Mesendoderm (in vitro differentiated cells): ENCODE results near the gene SCP2D1.

Experiments
- DNase-seq: peaks from one replicate; pipeline ENCODE4 v3.0.0; 2013
- H2AK5ac ChIP-seq: 2 replicates; pipeline ENCODE4 v1.6.1; 2013; ENCODE audit warnings: low read length, inconsistent platforms
- H2BK120ac ChIP-seq: 2 replicates; pipeline ENCODE4 v1.6.1; 2013; ENCODE audit warnings: low read depth, mild to moderate bottlenecking, low read length, moderate library complexity, mixed read lengths
- H2BK15ac ChIP-seq: replicated peaks from 2 replicates; pipeline ENCODE4 v1.6.1; 2013; ENCODE audit warnings: low read depth, mild to moderate bottlenecking, moderate library complexity
- H2BK5ac ChIP-seq: 2 replicates; pipeline ENCODE4 v1.6.1; 2013; ENCODE audit warnings: low read length, inconsistent platforms
- H3K18ac ChIP-seq: 2 replicates; pipeline ENCODE4 v1.6.1; 2013; ENCODE audit warnings: mild to moderate bottlenecking, low read length, mixed read lengths
- H3K23ac ChIP-seq: one replicate; pipeline ENCODE4 v1.6.1; 2013; ENCODE audit warnings: low read length
- H3K27ac ChIP-seq: 2 replicates; pipeline ENCODE4 v1.5.1; 2013; ENCODE audit warnings: low read depth, mild to moderate bottlenecking, inconsistent platforms, low read length, moderate library complexity
- H3K27me3 ChIP-seq: 2 replicates; pipeline ENCODE4 v1.6.1; 2013; ENCODE audit warnings: low read length, control low read depth, mild to moderate bottlenecking, inconsistent platforms; ENCODE audit not compliant: insufficient read depth, poor library complexity
- H3K36me3 ChIP-seq: 2 replicates; pipeline ENCODE4 v1.6.1; 2013; ENCODE audit warnings: low read length, inconsistent platforms; ENCODE audit not compliant: control insufficient read depth, insufficient read depth
- H3K4ac ChIP-seq: one replicate; pipeline ENCODE4 v1.6.1; 2013; ENCODE audit warnings: low read depth, mild to moderate bottlenecking, low read length, moderate library complexity
- H3K4me1 ChIP-seq: 2 replicates; pipeline ENCODE4 v1.6.1; 2013; ENCODE audit warnings: low read depth, low read length, inconsistent platforms; ENCODE audit not compliant: control insufficient read depth
- H3K4me2 ChIP-seq: 2 replicates; pipeline ENCODE4 v1.6.1; 2013; ENCODE audit warnings: low read length
- H3K4me3 ChIP-seq: 2 replicates; pipeline ENCODE4 v1.5.1; 2013; ENCODE audit warnings: mild to moderate bottlenecking, low read length
- H3K56ac ChIP-seq: one replicate; pipeline ENCODE4 v1.6.1; 2013; ENCODE audit warnings: low read length
- H3K79me1 ChIP-seq: 2 replicates; pipeline ENCODE4 v1.6.1; 2013; ENCODE audit warnings: low read length, inconsistent platforms
- H3K79me2 ChIP-seq: 2 replicates; pipeline ENCODE4 v1.6.1; 2013; ENCODE audit warnings: mild to moderate bottlenecking, low read length; ENCODE audit not compliant: control insufficient read depth, insufficient read depth
- H3K9ac ChIP-seq: 2 replicates; pipeline ENCODE4 v1.6.1; 2013; ENCODE audit warnings: low read length, inconsistent platforms
- H4K5ac ChIP-seq: one replicate; pipeline ENCODE4 v1.6.1; 2013; ENCODE audit warnings: low read length
- H4K8ac ChIP-seq: one replicate; pipeline ENCODE4 v1.6.1; 2013; ENCODE audit warnings: low read depth, mild to moderate bottlenecking, control low read depth, low read length, moderate library complexity
- WGBS: extraction: QIAGEN DNeasy Blood & Tissue Kit; methylation state at CpG from one replicate; pipeline ENCODE4 v1.1.7; 2013; ENCODE audit warnings: low lambda C conversion rate, missing lambda C conversion rate; ENCODE audit not compliant: insufficient coverage; ENCODE audit errors: extremely low coverage; 5-methylcytosine and 5-hydroxymethylcytosine counted together

The SCP2D1 gene

GRCh38 chr20:18815194-18815942 lies 1.8 kb downstream of the SCP2D1 start:
- H2BK5ac ChIP-seq, result no peak overlapping the region
- no peak overlapping the region for H3K18ac ChIP-seq
- H3K27ac ChIP-seq, result no peak overlapping the region
- no peak overlapping the region for H3K56ac ChIP-seq
- no peaks in the 10 kb centered on the region for H3K36me3 ChIP-seq
- H2BK120ac ChIP-seq, result no peak overlapping the region
- H3K23ac ChIP-seq, result no peak overlapping the region
- no peak overlapping the region for H2AK5ac ChIP-seq
- H3K4ac ChIP-seq, result no peak overlapping the region
- H3K79me1 ChIP-seq, result no peaks in the 10 kb centered on the region
- no CpG with 5 or more reads among the region's 6 CpGs for WGBS
- no peak for DNase-seq
- H3K9ac ChIP-seq, result no peak overlapping the region
- no peaks in the 10 kb centered on the region for H3K79me2 ChIP-seq
- no peak overlapping the region for H4K8ac ChIP-seq
- no peak overlapping the region for H3K4me2 ChIP-seq
- no peak overlapping the region for H2BK15ac ChIP-seq
- no peaks in the 10 kb centered on the region for H3K4me1 ChIP-seq
- H3K4me3 ChIP-seq, result no peak overlapping the region
- H3K27me3 ChIP-seq, result no peaks in the 10 kb centered on the region
- no peak overlapping the region for H4K5ac ChIP-seq

GRCh38 chr20:18822832-18823231 lies 9.2 kb downstream of the SCP2D1 start:
- no peak overlapping the region for H2BK5ac ChIP-seq
- H3K23ac ChIP-seq, result no peak overlapping the region
- no peaks in the 10 kb centered on the region for H3K4me1 ChIP-seq
- no peak overlapping the region for H3K4me2 ChIP-seq
- no peak overlapping the region for H3K4me3 ChIP-seq
- no peak overlapping the region for H3K27ac ChIP-seq
- H4K5ac ChIP-seq, result no peak overlapping the region
- no peak overlapping the region for H2BK120ac ChIP-seq
- H3K79me2 ChIP-seq, result no peaks in the 10 kb centered on the region
- H3K9ac ChIP-seq, result no peak overlapping the region
- WGBS, result no CpG with 5 or more reads among the region's 2 CpGs
- no peak for DNase-seq
- no peaks in the 10 kb centered on the region for H3K79me1 ChIP-seq
- no peak overlapping the region for H3K18ac ChIP-seq
- H2AK5ac ChIP-seq, result no peak overlapping the region
- no peaks in the 10 kb centered on the region for H3K36me3 ChIP-seq
- H4K8ac ChIP-seq, result no peak overlapping the region
- H3K4ac ChIP-seq, result no peak overlapping the region
- H2BK15ac ChIP-seq, result no peak overlapping the region
- no peaks in the 10 kb centered on the region for H3K27me3 ChIP-seq
- H3K56ac ChIP-seq, result no peak overlapping the region

- Histone ChIP-seq H2BK15ac (no peak overlapping the region), H3K27ac (no peak overlapping the region), H3K9ac (no peak overlapping the region), H3K4ac (no peak overlapping the region), H3K18ac (no peak overlapping the region), H3K4me2 (no peak overlapping the region), H3K4me3 (no peak overlapping the region), H4K8ac (no peak overlapping the region), H2BK5ac (no peak overlapping the region), H3K23ac (no peak overlapping the region), H4K5ac (no peak overlapping the region), H3K27me3 (no peaks in the 10 kb centered on the region), H3K79me1 (no peaks in the 10 kb centered on the region), H2BK120ac (no peak overlapping the region), H2AK5ac (no peak overlapping the region), H3K36me3 (no peaks in the 10 kb centered on the region), H3K79me2 (no peaks in the 10 kb centered on the region), H3K56ac (no peak overlapping the region), H3K4me1 (no peaks in the 10 kb centered on the region)
- no peak for DNase-seq
- WGBS, result no CpG with 5 or more reads among the region's 5 CpGs
Measured at GRCh38 chr20:18831830-18832499, 18.4 kb downstream of the SCP2D1 start.

GRCh38 chr20:18832546-18833200 lies 19.1 kb downstream of the SCP2D1 start:
- no peaks in the 10 kb centered on the region for H3K27me3 ChIP-seq
- H3K36me3 ChIP-seq, result no peaks in the 10 kb centered on the region
- no peak overlapping the region for H3K23ac ChIP-seq
- no CpG with 5 or more reads among the region's 4 CpGs for WGBS
- H3K79me1 ChIP-seq, result no peaks in the 10 kb centered on the region
- no peak overlapping the region for H2BK15ac ChIP-seq
- H3K4me1 ChIP-seq, result no peaks in the 10 kb centered on the region
- no peak overlapping the region for H4K5ac ChIP-seq
- H3K79me2 ChIP-seq, result no peaks in the 10 kb centered on the region
- H2AK5ac ChIP-seq, result no peak overlapping the region
- H2BK5ac ChIP-seq, result no peak overlapping the region
- H3K4me2 ChIP-seq, result no peak overlapping the region
- H3K18ac ChIP-seq, result no peak overlapping the region
- no peak overlapping the region for H3K27ac ChIP-seq
- H2BK120ac ChIP-seq, result no peak overlapping the region
- no peak overlapping the region for H3K56ac ChIP-seq
- no peak overlapping the region for H3K9ac ChIP-seq
- no peak overlapping the region for H3K4me3 ChIP-seq
- no peak overlapping the region for H3K4ac ChIP-seq
- no peak overlapping the region for H4K8ac ChIP-seq
- DNase-seq, result no peak

- Histone ChIP-seq H3K4me2 (no peak overlapping the region), H2BK15ac (no peak overlapping the region)
- WGBS, result no CpG with 5 or more reads among the region's 3 CpGs
Measured at GRCh38 chr20:18835466-18836256, 22.1 kb downstream of the SCP2D1 start.

More at GRCh38 chr20:18835466-18836256, 22.1 kb downstream of the SCP2D1 start:
- H3K4ac ChIP-seq, result no peak overlapping the region
- no peak for DNase-seq
- H3K4me3 ChIP-seq, result no peak overlapping the region
- H3K9ac ChIP-seq, result no peak overlapping the region
- no peak overlapping the region for H2BK5ac ChIP-seq
- H2AK5ac ChIP-seq, result no peak overlapping the region
- no peak overlapping the region for H2BK120ac ChIP-seq
- no peaks in the 10 kb centered on the region for H3K36me3 ChIP-seq
- no peaks in the 10 kb centered on the region for H3K27me3 ChIP-seq
- no peaks in the 10 kb centered on the region for H3K79me2 ChIP-seq
- no peaks in the 10 kb centered on the region for H3K79me1 ChIP-seq
- no peak overlapping the region for H3K23ac ChIP-seq
- no peak overlapping the region for H4K5ac ChIP-seq
- H3K27ac ChIP-seq, result no peak overlapping the region
- H3K56ac ChIP-seq, result no peak overlapping the region
- H3K18ac ChIP-seq, result no peak overlapping the region
- H3K4me1 ChIP-seq, result no peaks in the 10 kb centered on the region
- H4K8ac ChIP-seq, result no peak overlapping the region
